Measurements from ENCODE around the gene PANK2.
"Not testable (repeated sequence)": the region's sequence is repeated elsewhere in the genome, so short reads cannot be mapped to it uniquely, and the experiment has no call there.

Gene PANK2

GRCh38 chr20:3869839-3870634, 19.1 kb upstream of the PANK2 start:
- DNase-seq (ENCODE audit: low read depth in 2 of 2): no peak

GRCh38 chr20:3871550-3872265, 17.5 kb upstream of the PANK2 start:
- DNase-seq (ENCODE audit: low read depth in 2 of 2): no peak

DNA sequence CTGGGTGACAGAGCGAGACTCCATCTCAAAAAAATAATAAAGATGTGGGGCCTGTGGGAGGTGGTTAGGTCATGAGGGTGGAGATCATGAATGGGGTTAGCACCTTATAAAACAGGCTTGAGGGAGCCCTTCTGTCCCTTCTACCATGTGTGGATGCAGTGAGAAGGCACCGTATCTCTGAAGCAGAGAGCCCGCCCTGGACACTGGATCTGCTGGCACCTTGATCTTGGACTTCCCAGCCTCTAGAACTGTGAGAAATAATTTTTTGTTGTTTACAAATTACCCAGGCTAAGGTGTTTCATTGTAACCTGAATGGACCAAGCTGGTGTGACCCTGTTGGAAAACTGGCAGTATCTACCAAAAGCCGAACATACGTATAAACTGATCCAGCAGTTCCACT, 15.7 kb upstream of the PANK2 start:
- DNase-seq (ENCODE audit: low read depth in 2 of 2): no peak

GRCh38 chr20:3874194-3874844, 14.9 kb upstream of the PANK2 start:
- no peak for DNase-seq (ENCODE audit: low read depth in 2 of 2)

- no peak for DNase-seq (ENCODE audit: low read depth in 2 of 2)
Measured at GRCh38 chr20:3875378-3875974, 13.7 kb upstream of the PANK2 start.

GRCh38 chr20:3876000-3876399, 13.2 kb upstream of the PANK2 start:
- DNase-seq (ENCODE audit: low read depth in 2 of 2): no peak

- DNase-seq (ENCODE audit: low read depth in 2 of 2): no peak
Measured at GRCh38 chr20:3876676-3877075, 12.5 kb upstream of the PANK2 start.

GRCh38 chr20:3878921-3879274, 10.3 kb upstream of the PANK2 start:
- not testable (repeated sequence) for DNase-seq (ENCODE audit: low read depth in 2 of 2)

GRCh38 chr20:3885715-3886114, 3.5 kb upstream of the PANK2 start:
- DNase-seq (ENCODE audit: low read depth in 2 of 2): no peak

DNA sequence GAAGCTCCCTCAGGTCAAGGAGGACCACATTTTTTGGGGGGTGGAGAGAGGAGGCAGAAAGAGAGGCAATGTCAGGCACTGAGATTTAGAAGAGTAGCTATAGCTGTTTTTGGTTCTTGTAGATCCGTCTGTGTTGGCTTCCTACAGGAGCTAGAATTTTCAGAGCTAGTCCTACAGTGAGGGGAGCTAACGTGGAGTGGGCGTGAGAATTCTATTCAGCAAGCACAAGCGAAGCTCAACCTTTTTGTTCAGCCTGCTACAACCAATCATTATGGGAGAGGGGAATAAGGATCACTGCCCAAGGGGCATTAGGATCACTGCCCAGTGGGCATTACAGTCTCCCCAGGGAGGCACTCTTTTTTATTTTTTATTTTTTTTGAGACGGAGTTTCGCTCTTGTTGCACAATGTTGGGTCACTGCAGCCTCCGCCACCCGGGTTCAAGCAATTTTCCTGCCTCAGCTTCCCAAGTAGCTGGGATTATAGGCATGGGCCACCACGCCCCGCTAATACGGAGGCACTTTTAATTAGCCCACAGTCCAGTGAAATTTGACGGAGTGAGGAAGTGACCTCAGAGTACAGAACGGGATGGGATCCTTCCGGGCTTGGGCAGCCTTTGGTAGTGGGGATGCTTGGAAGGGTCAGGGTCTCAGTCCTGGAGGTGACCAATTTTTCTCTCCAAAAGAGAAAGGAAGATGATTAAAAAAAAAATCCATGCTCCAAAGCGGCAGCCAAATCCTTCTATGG, 1.1 kb upstream of the PANK2 start:
- no peak for DNase-seq (ENCODE audit: low read depth in 2 of 2)

GRCh38 chr20:3889489-3890397, 556 bp downstream of the PANK2 start:
- peak in 1 of 2 donors; percentile 13 for DNase-seq (ENCODE audit: low read depth in 2 of 2)

DNA sequence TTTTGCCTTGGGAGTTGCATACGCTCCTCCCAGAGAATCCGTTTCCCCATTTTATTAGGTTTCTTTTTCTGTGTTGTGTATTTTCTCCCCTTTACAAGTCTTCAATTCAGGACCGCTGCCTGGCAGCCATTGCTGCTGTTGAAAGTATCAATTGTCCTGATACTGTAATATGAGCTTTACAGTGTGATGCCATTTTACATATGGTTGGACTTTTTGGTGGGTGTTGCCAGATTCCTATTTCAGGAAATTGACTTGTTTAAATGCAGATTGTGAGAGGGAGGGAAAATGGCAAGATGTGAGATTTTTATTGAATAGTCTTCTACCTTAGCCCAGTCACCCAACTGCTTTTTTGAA, 1.2 kb downstream of the PANK2 start:
- DNase-seq (ENCODE audit: low read depth in 2 of 2): no peak

DNA sequence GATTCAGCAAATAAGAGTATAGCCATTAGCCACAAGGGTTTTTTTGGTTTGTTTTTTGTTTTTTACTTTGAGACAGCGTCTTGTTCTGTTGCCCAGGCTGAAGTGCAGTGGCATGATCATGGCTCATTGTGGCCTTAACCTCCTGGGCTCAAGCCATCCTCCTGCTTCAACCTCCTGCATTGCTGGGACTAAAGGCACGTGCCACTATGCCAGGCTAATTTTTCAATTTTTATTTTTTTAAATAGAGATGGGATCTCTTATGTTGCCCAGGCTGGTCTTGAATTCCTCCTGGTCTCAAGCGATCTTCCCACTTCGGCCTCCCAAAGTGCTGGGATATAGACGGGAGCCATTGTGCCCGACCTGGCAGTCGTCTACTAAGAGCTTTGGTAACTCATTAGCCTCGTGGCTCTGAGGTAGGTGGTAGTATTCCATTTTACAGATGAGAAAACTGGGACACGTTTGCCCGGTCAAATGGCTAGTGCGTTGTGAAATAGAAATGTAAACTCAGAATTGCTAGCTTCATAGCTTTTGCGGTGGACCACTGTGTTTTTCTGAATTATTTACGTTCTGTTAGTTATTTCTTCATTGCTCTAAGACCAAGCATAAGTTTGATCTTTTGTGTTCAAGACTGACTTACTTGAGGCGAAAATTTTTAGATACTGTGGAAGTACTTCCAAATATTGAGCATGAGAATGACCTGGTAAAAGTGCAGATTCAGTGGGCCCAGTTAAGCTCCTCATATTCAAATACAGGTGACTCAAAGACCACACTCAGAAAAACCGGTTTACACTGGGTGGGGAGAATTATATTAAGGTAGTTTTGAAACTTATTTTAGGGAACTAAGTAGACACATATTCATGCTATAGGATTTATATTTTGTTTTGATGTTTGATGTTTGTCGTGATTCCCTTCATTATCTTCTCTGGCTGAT, 2.1 kb downstream of the PANK2 start:
- DNase-seq (ENCODE audit: low read depth in 2 of 2): no peak

DNA sequence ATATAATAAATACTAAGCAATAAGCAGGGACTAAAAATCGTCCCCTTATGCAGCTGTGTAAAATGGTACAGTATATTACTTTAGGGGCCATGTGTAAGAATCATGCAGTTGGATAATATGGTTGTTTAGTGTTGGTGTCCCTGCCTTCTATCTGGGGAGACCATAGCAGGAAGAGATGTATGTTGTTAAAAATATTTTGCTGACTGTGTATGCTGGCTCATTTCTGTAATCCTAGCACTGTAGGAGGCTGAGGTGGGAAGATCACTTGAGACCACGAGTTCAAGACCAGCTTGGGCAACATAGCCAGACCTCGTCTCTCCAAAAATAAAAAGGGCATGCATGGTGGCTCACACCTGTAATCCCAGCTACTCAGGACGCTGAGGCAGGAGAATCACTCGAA, 5.6 kb downstream of the PANK2 start:
- no peak for DNase-seq (ENCODE audit: low read depth in 2 of 2)

- DNase-seq (ENCODE audit: low read depth in 2 of 2): no peak
Measured at GRCh38 chr20:3896302-3896701, 7.1 kb downstream of the PANK2 start.

GRCh38 chr20:3896853-3897583, 7.8 kb downstream of the PANK2 start:
- DNase-seq (ENCODE audit: low read depth in 2 of 2): no peak

DNA sequence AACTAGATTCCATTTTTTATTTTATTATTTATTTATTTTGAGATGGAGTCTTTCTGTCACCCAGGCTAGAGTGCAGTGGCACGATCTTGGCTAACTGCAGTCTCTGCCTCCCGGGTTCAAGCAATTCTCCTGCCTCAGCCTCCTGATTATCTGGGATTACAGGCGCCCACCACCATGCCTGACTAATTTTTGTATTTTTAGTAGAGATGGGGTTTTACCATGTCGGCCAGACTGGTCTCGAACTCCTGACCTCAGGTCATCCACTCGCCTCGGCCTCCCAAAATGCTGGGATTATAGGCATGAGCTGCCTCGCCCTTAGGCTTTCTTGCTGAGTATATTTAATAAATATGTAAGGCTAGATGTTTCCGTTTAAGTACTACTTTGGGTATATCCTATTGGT, 9.0 kb downstream of the PANK2 start:
- not testable (repeated sequence) for DNase-seq (ENCODE audit: low read depth in 2 of 2)

GRCh38 chr20:3898639-3899038, 9.5 kb downstream of the PANK2 start:
- no peak for DNase-seq (ENCODE audit: low read depth in 2 of 2)

DNA sequence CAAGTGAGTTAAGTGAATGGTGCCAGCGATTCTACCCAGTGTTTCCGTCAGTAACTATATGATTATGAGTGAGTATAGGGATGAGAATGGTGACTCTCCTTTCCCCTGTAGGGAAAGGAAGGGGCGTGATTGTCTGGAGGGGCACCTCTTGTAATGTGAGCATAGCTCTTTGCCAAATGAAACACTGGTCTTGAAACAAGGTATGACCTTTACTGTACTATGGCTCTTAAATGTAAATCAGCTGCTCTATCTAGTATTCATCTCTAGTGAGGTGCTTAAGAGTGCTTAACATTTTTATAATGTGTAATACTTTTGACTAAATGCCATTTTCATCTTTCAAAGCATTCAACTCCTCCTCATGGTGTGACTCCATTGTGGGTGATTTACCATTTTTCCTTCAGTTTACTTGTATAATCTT, 11.0 kb downstream of the PANK2 start:
- DNase-seq (ENCODE audit: low read depth in 2 of 2): no peak

Data from stimulated activated CD4-positive, alpha-beta T cell treated with anti-CD3 and anti-CD28 coated beads, Interleukin-1b, Interleukin-23, amount 100 ng/mL, for 1 hour (primary cell).